EH (cell line): ENCODE measurements around the gene C10orf71.

Experiments
- DNase-seq: peaks from one replicate; pipeline ENCODE4 v3.0.0-alpha.2; 2015; ENCODE audit warnings: low read depth

Gene C10orf71

DNA sequence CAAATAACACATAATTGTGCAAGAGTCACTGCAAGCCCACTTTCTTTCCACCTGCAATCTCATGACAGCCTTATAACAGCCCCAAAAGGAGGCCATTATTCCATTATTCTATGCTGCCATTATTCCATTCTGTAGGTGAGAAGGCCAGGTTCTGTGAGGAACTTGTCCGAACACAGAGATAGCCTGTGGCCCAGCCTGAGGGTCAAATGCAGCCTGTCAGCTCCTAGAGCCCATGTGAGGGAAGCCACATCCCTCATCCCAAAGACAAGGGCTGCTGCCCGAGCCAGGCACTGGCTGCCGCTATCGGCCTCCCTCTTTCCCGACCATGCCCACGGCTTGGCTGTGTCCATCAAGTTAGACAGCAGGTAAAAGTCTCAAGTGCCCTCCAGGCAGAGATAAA, 24.1 kb upstream of the C10orf71 start:
- no peak for DNase-seq

DNA sequence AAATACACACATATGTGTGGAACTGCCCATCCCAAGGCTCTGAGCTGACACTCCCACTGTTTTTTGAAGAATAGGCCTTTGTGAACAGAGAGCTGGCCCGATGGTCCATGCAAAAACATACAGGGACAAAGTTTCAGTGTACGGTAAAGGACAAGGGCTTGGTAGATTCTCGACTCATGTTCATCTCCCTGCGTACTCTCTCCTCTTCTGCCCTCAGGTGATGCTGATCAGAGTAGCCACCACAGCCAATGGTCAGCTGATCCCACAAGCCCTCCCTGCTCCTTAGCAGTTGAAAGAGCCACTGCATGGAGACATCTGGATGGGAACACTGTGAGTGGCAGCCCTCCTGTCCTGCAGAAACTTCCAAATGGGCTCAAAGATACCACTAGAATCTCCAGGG, 23.1 kb upstream of the C10orf71 start:
- DNase-seq, result no peak

DNA sequence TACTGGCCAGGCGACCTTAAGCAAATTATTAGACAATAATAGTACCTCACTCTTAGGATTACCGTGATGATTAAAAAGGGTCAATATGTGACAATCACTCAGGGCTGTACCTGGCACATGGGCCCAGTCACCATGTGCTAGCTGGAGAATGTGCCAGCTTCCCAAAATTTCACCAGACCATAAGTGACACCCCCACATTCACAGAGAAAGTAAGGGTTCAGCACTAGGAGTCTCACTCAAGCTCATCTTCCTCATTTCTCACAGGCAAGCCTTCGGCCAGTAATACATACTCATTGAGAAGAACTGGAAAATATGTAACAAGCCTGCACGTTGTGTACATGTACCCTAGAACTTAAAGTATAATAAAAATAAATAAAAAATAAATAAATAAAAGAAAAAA, 22.4 kb upstream of the C10orf71 start:
- DNase-seq, result no peak

DNA sequence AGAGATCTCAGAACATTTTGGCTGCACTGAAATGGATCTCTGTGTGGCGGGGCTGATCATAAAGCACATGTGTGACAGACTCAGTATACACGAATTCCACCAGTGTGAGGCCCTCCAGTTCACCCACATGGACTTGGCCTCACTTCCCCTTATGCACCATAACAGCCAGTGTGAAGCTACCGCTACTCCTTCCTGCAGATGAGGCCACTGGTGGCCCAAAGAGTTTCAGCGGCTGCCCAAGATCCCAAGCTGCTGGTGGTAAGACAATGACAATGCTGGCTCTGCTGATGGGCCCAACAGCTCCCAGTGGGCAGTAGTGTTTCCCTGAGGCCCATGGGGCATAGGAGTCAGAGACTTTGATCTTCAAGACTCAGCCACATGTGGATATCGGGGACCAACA, 21.0 kb upstream of the C10orf71 start:
- no peak for DNase-seq

DNA sequence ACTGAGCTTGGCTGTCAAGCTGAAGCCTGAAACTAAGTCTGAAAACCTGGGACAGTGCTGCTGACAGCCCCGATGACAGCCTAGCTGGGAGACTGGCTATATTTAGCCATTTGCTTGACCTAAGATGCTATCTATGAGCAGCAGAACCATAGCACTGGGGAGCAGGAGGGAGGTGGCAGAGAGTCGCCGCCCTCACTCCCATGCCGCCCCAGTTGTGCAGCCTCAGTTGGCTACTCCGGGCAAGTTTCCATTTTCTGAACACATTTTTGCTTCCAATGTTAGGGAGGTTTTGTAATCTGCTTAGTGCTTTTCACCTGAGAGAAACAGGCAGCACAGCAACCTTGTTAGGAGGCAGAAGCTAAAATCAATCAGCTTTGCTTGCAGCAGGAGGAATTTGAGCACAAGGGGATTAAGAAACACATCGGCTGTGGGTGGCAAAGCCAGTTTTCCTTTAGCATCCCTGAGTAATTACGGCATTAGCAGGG, 20.4 kb upstream of the C10orf71 start:
- DNase-seq, result no peak

DNA sequence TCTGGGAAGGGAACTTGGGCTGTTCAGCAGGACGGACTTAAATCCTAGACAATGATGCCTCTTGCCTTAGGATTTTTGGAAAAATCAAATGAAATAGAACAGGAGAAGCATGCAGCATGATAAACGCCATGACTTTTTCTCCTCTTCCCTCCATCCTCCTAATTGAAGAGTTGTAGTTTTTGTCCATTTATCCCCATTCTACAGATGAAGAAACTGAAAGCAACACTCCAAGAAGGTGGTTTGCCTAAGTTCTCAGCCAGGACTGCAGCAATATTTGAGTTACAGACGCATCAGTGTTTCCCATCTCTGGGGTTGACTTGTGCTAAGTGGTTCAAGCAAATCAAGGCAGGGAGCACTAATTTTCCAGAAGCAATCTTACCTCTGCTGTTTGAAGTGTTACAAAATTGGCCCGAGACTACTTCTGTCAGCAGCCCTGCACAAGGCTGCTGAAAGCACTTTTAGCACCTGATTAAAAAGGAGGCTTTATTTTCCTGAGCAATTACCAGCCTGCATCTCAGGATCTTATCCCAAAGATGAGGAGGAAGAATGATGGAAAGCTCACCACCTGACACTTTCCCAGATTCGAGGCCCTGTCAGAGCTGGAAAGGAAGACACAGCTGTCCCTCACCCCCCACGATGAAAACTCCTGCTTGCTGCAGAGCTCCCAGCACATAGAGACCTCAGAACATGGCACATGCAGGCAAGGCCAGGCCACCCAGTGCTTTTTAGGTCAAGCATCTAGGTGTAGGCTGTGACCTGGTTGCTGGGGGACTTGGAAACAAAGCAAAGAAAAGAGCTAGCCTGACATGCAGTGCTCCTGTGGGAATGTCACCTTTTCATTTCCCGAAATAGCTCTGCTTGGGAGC, 19.7 kb upstream of the C10orf71 start:
- no peak for DNase-seq

DNA sequence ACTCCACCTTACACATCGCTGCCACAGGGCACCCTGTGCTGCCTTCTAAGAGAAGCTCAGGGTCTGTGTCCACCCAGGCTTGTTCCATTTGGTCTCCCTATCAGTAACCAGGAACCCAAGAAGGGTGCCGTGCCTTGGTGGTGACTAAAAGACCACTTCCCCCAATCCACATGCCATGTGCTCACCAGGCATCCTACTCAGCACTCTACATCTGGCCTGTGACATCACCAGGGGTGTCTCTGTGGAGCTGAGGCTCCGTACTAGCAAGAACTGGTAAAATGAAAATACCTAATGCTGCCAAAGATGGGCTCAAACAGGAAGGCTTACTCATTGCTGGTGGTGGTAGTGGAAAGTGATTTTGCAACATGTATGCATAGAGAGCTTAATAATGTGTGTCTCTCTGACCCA, 19.0 kb upstream of the C10orf71 start:
- DNase-seq, result peak; percentile 46

DNA sequence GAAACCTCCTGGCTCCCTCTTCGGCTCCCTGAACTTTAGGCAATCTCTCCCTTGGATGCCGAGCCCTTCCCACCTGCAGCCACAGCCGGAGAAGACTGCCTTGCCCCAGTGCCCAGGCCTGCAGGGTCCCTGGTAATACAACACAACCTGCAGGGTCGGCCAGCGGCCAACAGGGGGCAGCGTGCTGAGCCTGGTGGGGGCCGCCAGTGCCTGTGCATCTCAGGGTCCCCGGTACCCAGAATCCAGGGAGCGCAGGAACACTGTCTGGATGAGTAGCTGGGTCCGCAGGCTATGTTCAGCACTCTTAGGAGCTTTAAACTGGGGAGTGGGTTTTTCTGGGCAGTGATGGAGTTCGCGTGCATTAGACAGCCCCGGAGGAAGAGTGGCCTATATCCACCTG, 17.5 kb upstream of the C10orf71 start:
- no peak for DNase-seq

DNA sequence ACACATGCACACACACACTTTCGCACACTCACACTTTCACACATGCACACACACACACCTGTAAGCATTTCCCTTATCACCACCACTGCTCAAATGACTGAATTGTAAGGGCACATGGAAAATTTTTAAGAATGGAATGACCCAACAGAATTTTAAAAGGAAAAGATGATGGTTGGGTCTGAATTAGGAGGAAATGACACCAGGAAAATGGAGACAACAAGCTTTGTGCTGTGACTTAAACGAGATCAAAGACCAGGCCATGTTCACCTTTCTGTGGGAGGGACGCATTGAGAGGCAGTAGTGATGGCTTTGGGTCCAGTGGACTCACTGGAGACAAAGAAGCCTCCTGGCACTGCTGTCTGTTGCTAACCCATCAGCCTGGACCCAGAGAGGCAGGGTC, 16.7 kb upstream of the C10orf71 start:
- no peak for DNase-seq

DNA sequence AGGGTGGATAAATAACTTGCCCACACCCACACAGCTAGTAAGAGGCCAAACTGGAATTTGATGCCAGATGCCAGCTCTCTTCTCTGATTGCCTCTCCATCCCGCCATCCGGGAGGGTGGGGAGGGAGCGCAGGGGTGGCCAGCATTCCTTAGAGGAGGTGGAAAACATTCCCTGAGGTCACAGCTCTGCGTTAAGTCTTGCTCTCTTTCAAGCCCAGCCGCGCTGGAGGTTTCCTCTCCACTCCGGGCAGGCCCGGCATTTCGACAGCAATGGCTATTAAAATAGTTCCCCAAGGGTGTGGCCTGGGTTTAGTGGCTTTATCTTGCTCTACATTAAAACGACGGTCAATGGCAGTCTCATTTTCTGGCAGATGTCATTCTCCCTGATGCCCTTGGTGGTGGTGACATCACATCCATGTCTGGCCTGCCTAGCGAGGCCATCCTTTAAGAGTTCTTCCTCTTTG, 16.1 kb upstream of the C10orf71 start:
- DNase-seq, result no peak

DNA sequence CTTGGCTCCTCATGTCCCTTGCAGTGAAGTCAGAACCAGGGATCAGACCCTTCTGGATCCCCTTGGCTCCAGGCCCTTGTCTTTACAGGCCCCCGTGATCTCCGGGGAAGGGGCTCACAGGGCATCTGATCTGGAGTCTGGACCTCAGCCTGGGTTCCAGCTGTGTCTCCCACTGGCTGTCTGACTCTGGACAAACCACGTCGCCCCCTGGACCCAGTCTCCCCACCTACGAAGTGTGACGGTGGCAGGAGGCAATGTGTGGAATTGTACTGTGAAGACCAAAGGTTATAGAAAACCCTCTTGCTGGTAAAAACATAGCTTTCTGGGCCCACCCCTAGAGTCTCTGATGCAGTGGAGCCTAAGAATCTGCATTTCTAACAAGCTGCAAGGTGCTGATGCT, 15.5 kb upstream of the C10orf71 start:
- no peak for DNase-seq

DNA sequence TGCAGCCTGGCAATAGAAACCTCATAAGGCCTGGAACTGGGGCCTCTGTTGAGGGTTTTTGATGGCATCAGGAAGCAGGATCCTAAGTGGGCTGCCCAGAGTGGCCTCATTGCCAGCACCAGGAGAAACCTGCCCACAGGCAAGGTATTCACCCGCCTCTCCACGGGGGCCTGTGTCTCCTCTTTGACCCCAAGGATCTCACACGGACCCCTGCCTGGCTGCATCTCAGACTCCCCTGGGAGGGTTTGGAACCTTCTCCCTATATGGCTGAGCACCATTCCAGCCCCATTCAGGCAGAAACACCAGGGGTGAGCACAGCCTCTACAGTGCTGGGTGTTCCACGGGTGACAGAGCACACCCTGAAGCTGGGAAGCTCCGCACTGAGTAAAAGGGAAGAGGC, 14.6 kb upstream of the C10orf71 start:
- no peak for DNase-seq

DNA sequence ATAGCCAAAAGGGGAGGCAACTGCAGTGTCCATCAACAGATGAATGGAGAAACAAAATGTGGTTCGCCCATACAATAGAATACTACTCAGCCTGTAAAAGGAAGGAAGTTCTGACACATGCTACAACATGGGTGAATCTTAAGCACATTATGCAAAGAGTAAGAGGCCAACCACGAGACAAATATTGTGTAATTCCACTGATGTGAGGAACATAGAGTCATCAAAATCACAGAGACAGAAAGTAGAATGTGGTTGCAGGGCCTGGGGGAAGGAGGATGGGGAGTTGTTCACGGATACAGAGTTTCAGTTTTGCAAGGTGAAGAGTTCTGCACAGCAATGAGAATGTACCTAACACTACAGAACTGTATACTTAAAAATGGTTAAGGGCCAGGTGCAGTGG, 13.7 kb upstream of the C10orf71 start:
- no peak for DNase-seq

DNA sequence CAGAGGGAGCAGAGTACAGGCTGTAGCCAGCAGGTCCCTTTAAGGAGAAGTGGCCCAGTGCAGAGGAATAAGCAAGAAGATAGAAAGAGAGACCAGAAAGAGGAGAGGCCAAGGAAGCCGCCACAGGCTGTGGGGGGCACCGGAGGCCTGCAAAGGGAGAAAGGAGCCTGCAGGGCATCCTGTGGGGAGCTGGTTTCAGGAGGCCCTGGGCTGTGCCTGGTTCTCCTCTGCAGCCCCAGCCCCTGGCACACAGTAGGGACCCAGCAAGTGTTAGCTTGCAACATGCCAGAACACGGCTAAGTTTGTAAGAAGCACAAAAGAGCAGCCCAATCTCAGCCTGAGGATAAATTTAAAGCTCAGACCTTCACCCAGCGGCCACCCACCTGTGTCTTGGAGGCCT, 12.3 kb upstream of the C10orf71 start:
- DNase-seq, result no peak

DNA sequence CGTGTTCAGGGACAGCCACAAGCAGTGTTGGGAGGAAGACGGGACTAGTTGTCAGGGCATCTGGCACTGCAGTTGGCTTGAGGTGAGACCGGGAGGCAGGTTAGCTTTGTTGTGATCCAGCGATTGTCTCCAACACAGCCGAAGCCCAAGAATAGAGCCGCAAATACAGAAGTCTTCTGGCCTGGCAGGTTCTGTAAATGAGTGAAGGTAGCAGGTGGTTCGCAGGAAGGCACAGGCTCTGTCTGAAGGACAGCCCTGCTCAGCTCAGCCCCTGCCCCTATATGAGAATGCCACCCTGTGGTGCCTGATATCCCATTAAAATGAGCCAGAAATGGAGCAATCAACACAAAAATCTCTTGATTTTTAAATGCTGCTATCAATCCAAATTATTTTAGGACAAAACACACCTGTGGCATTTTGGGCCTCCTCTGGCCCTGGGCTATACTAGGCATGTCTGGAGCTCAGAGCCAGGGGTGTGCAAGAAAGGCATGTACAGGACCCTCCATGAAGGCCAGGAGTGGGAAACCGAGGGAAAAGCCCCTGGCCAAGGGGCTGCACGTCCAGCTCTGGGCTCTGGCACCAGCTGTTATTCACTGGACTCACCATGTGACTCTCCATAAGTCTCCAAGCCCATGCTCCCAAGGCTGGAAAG, 11.2 kb upstream of the C10orf71 start:
- no peak for DNase-seq

DNA sequence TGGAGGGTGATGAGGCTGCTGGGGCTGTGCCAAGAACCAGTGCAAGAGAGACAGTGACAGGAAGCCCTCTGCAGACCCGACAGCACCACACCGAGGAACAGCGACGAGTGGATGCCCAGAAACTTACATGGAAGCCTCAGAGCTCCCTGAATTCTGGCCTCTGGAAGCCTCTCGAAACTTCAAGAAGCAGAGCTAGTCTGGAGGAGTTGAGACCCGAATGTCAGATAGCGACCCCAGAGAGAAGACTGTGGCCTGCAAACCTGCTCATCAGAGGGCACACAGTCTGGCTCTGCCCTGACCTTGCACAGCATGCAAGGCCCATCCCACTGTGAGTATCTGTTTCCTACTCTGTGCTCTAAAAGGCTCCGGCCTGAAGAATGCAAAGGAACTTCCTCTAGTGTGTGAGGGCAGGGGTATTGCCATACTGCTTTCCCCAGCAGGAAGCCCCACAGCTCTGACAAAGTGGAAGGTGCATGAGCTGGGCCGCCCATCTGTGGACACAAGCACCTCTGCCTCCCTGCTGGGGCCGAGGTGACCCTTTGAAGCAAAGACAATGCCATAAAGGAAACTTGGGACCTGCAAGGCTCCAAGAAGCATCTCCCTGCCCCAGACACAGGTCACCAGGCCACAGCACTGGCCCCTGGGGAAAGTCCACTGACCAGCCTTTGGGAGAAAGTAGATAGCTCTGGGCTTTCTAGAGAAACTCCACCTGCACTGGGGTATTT, 10.5 kb upstream of the C10orf71 start:
- DNase-seq, result no peak

DNA sequence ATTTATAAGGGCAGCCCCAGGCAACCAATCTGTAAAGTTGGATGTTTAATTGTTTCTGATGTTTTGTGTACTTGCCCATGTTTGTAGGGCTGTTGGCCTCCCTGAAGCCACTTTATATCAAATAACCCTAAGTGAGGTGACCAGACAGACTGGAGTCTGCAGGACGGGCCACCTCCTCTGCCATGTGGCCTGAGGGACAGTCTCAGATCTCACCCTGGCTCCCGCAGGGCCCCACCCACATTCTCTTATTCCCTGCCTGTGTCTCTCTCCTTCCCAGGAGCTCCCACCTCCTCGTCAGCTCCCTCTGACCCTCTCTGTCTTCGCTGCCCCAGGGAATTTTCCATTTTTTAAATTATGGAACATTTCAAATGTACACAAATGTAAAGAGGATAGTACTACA, 9.5 kb upstream of the C10orf71 start:
- DNase-seq, result no peak

DNA sequence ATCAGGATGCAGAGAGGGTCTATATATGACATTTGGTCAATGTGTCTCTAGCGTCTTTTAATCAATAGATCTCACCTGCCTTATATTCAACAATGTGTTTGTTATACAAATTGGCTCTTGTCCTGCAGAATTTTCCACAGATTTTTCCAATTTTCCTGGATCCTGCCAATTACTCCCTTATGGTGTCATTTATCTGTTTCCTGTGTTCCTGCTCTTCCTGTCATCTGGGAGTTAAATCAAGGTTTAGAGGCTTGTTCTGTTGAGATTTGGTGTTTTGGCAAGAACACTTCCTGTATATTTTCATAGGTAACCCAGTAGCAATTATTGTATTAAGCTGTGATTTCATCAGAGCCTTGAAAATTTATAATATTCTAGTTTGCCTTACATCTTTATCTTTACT, 8.8 kb upstream of the C10orf71 start:
- no peak for DNase-seq

DNA sequence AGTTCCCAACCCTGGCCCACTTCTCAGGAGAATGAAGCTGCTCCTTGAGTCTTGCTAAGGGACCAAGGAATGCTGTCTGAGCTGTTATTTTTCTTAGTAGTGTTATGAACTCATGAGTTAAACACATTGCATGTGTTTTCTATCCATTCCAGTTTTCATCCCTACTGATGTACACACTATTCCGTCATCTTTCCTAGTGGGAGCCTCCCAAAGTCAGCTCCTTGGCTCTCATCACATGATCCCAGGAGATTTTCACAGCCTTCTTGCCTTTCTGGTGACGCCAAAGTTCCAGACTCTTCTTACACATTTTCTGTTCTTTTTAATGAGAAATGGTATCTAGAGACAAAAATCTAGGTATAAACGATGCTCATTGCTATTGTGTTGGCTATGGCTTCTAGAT, 8.4 kb upstream of the C10orf71 start:
- no peak for DNase-seq

DNA sequence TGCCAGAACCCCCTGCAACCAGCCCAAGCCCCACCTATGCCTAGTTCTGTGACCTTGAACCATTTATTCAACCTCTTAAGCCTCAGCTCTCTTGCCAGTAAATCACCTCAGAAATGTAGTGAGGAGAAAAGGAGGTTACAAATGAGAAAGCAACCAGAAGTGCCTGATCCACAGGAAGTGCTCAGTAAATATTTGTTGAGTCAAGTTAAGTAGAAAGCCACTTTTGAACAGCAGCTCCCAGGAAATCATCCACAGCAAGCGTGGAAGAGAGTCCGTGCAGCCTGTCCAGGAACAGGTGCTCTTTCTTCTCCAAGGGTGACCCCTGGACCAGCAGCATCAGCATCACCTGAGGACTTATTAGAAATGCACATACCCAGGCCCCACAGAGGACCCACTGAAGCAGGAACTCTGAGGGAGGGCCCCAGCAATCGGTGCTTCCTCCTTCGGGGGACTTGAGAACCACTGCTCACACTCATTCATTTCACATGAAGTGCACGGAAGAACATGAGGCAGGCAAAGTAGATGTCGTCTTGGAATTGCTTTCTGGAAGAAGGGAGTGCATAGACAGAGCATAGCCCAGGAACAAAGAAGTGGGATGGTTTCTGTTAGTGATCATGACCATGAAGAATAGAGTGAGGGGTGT, 6.3 kb upstream of the C10orf71 start:
- DNase-seq, result no peak

DNA sequence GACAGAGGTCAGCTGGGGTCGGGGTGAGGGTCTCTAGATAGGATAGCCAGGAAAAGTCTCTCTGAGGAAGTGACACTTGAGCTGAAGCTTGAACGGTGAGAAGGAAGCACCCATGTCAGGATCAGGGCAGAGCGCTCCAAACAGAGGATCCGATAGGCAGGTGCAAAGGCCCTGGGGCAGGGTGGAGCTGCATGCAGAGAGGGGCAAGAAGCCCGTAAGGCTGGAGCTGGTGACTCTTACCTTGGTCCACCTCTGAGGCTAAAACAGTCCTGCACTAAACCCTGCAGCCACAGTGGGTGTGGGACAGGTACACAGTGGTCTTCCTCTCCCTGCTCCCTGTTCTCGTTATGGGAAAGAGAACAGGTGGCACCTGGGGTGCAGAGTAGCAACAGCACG, 5.8 kb upstream of the C10orf71 start:
- no peak for DNase-seq

DNA sequence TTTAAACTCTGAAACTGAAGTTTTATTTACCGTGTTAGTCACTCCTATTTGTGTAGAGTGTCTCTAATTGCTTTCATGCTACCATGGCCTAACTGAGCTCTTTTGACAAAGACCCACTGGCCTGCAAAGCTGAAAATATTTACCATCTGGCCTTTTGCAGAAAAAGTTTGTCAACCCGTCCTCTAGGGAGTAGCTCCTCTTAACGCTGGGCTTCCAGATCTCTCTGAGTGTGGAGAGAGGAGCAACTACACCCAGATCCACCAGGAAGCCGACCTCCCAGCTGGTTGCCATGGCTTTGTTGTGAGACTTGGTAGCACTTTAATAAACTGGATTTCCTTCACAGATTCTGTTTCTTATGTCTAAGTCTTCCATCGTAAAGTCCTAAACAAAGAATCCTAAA, 4.2 kb upstream of the C10orf71 start:
- DNase-seq, result no peak
